ENCODE measurements around the gene ANO2.

ANO2 gene

GRCh38 chr12:5771756-5772155 lies 173.3 kb downstream of the ANO2 start:
- DNase-seq = no peak

- no peak for DNase-seq
Measured at GRCh38 chr12:5770727-5771126, 174.3 kb downstream of the ANO2 start.

GRCh38 chr12:5768581-5769196 lies 176.4 kb downstream of the ANO2 start:
- no peak for DNase-seq

- DNase-seq = no peak
Measured at GRCh38 chr12:5768171-5768570, 176.9 kb downstream of the ANO2 start.

- DNase-seq = no peak
Measured at GRCh38 chr12:5758347-5758746, 186.7 kb downstream of the ANO2 start.

GRCh38 chr12:5756338-5756842 lies 188.7 kb downstream of the ANO2 start:
- DNase-seq = no peak

- no peak for DNase-seq
Measured at GRCh38 chr12:5748027-5748426, 197.0 kb downstream of the ANO2 start.

- no peak for DNase-seq
Measured at GRCh38 chr12:5746917-5747316, 198.1 kb downstream of the ANO2 start.

- no peak for DNase-seq
Measured at GRCh38 chr12:5746036-5746908, 198.8 kb downstream of the ANO2 start.

- no peak for DNase-seq
Measured at GRCh38 chr12:5745251-5745888, 199.7 kb downstream of the ANO2 start.

GRCh38 chr12:5742258-5742657 lies 202.8 kb downstream of the ANO2 start:
- no peak for DNase-seq

GRCh38 chr12:5739917-5740316 lies 205.1 kb downstream of the ANO2 start:
- DNase-seq = no peak

GRCh38 chr12:5737778-5738177 lies 207.3 kb downstream of the ANO2 start:
- DNase-seq = no peak

- DNase-seq = no peak
Measured at GRCh38 chr12:5736527-5736926, 208.5 kb downstream of the ANO2 start.

GRCh38 chr12:5736016-5736415 lies 209.0 kb downstream of the ANO2 start:
- DNase-seq = no peak

GRCh38 chr12:5733916-5734315 lies 211.1 kb downstream of the ANO2 start:
- no peak for DNase-seq

GRCh38 chr12:5733136-5733755 lies 211.8 kb downstream of the ANO2 start:
- no peak for DNase-seq

- DNase-seq = no peak
Measured at GRCh38 chr12:5730962-5731361, 214.1 kb downstream of the ANO2 start.

- DNase-seq = no peak
Measured at GRCh38 chr12:5723711-5724252, 221.3 kb downstream of the ANO2 start.

GRCh38 chr12:5723071-5723470 lies 222.0 kb downstream of the ANO2 start:
- no peak for DNase-seq

GRCh38 chr12:5720381-5721005 lies 224.6 kb downstream of the ANO2 start:
- no peak for DNase-seq

- DNase-seq = no peak
Measured at GRCh38 chr12:5718680-5719079, 226.4 kb downstream of the ANO2 start.

GRCh38 chr12:5718073-5718472 lies 227.0 kb downstream of the ANO2 start:
- DNase-seq = no peak

Measured in NCI-H446 treated with DMSO at 0.1 percent for 48 hours (cell line).